Gastroesophageal sphincter (tissue), 4 donors: Measurements from ENCODE around the gene CEP104. TPM values are rescaled to one million over a fixed set of nuclear protein-coding genes. Genes with fewer than 3 reads are reported as not detected.

ENCODE experiments used
- ATAC-seq: fragments of 150-250 bp; one replicate; pipeline ENCODE4 v1.9.1; 2016; ENCODE audit warnings: mild to moderate bottlenecking, moderate library complexity
- H3K27ac ChIP-seq, 4 donors: fragments of 200-600 bp; sonication (generic) in 3 of 4; 1 replicate in 3 of 4; 2 replicates in 1 of 4; pipeline ENCODE4 v1.5.1; 2016 to 2019
- H3K27me3 ChIP-seq: fragments of 200-600 bp; sonication (generic); one replicate; pipeline ENCODE4 v1.5.1; 2019
- H3K36me3 ChIP-seq, 2 donors: fragments of 200-600 bp; sonication (generic); one replicate each; pipeline ENCODE4 v1.5.1; 2019; ENCODE audit warnings: control low read depth in 1 of 2
- H3K4me1 ChIP-seq, 3 donors: fragments of 200-600 bp; sonication (generic); 1 replicate in 2 of 3; 2 replicates in 1 of 3; pipeline ENCODE4 v1.5.1; 2016 to 2019; ENCODE audit warnings: control low read depth in 2 of 3
- H3K4me3 ChIP-seq, 2 donors: fragments of 200-600 bp; sonication (generic); one replicate each; pipeline ENCODE4 v1.5.1; 2019; ENCODE audit warnings: mild to moderate bottlenecking in 1 of 2, moderate library complexity in 1 of 2
- H3K9me3 ChIP-seq, 3 donors: fragments of 200-600 bp; sonication (generic); one replicate each; pipeline ENCODE4 v1.5.1; 2017 to 2019; ENCODE audit warnings: control low read depth in 2 of 3
- CTCF ChIP-seq, 4 experiments: fragments of 200-600 bp in 2 of 4; fragments of 450-650 bp in 2 of 4; sonication (generic) in 1 of 4; IDR thresholded peaks; one replicate each; pipeline ENCODE4 v1.5.1; 2017 to 2019; ENCODE audit warnings: antibody characterized with exemption in 4 of 4, mild to moderate bottlenecking in 2 of 4, moderate library complexity in 2 of 4
- EP300 ChIP-seq: sonication (generic); formaldehyde crosslinking; IDR thresholded peaks from one replicate; pipeline ENCODE4 v1.6.1; 2017; ENCODE audit warnings: antibody characterized with exemption, mild to moderate bottlenecking
- POLR2A ChIP-seq, 2 donors: fragments of 450-650 bp; IDR thresholded peaks; one replicate each; pipeline ENCODE4 v1.6.1; 2017; ENCODE audit warnings: antibody characterized with exemption in 2 of 2, mild to moderate bottlenecking in 2 of 2, moderate library complexity in 1 of 2
- POLR2AphosphoS5 ChIP-seq: sonication (generic); formaldehyde crosslinking; IDR thresholded peaks from one replicate; pipeline ENCODE4 v1.6.1; 2017; ENCODE audit warnings: antibody characterized with exemption
- WGBS, 2 donors: methylation state at CpG; one replicate each; pipeline ENCODE4 v1.1.5; 2018; ENCODE audit warnings: low coverage in 1 of 2; 5-methylcytosine and 5-hydroxymethylcytosine counted together
- total RNA-seq, 4 donors: library from RNA; depleted of rRNA; stranded (reverse); fragments of >200 nt; gene quantifications; one replicate each; pipeline ENCODE4 v1.1.0, GENCODE V29; 2016

The CEP104 gene
- total RNA-seq, 4 donors from 2014 or later: 29.3 to 78.2 (median 41.8) TPM

GRCh38 chr1:3824650-3825049 lies 32.4 kb downstream of the CEP104 start:
- 82% methylated on average over 4 of the region's 8 CpGs; no CpG with 5 or more reads in 1 of the 2 donors for WGBS, 2 donors
- H3K36me3 ChIP-seq: peaks cover 0 to 100% of the 10 kb centered on the region in 2 donors
- TF ChIP-seq CTCF (IDR thresholded peaks at IDR 0.05) (no peak), EP300 (no peak), POLR2A (IDR thresholded peaks at IDR 0.05) (no peak), POLR2AphosphoS5 (no peak)

GRCh38 chr1:3822421-3822820 lies 34.6 kb downstream of the CEP104 start:
- H3K36me3 ChIP-seq: peaks cover 0 to 97% of the 10 kb centered on the region in 2 donors
- 96% methylated on average over 3 of the region's 16 CpGs; no CpG with 5 or more reads in 1 of the 2 donors for WGBS, 2 donors
- ATAC-seq: no peak
- no peak for TF ChIP-seq POLR2AphosphoS5
- TF ChIP-seq EP300: no peak
- no peak for TF ChIP-seq CTCF (IDR thresholded peaks at IDR 0.05)
- TF ChIP-seq POLR2A (IDR thresholded peaks at IDR 0.05): no peak
- no peak overlapping the region for H3K27ac ChIP-seq
- no peaks in the 10 kb centered on the region for H3K4me1 ChIP-seq
- H3K9me3 ChIP-seq: no peaks in the 10 kb centered on the region
- no peaks in the 10 kb centered on the region for H3K27me3 ChIP-seq
- H3K4me3 ChIP-seq: no peak overlapping the region

More at GRCh38 chr1:3824650-3825049, 32.4 kb downstream of the CEP104 start:
- no peaks in the 10 kb centered on the region for H3K4me1 ChIP-seq
- no peaks in the 10 kb centered on the region for H3K9me3 ChIP-seq
- no peaks in the 10 kb centered on the region for H3K27me3 ChIP-seq
- no peak overlapping the region for H3K4me3 ChIP-seq
- no peak for ATAC-seq
- no peak overlapping the region for H3K27ac ChIP-seq

GRCh38 chr1:3821908-3822307 lies 35.1 kb downstream of the CEP104 start:
- no peak for TF ChIP-seq POLR2AphosphoS5
- no peak for TF ChIP-seq POLR2A (IDR thresholded peaks at IDR 0.05)
- no peak for TF ChIP-seq CTCF (IDR thresholded peaks at IDR 0.05)
- TF ChIP-seq EP300: no peak
- no peaks in the 10 kb centered on the region for H3K9me3 ChIP-seq
- no peak overlapping the region for H3K27ac ChIP-seq
- 84 to 89% methylated on average over 14 of the region's 15 CpGs for WGBS, 2 donors
- no peak overlapping the region for H3K4me3 ChIP-seq
- ATAC-seq: no peak
- no peaks in the 10 kb centered on the region for H3K4me1 ChIP-seq
- peaks cover 0 to 97% of the 10 kb centered on the region in 2 donors for H3K36me3 ChIP-seq
- no peaks in the 10 kb centered on the region for H3K27me3 ChIP-seq

- Histone ChIP-seq H3K36me3 (peaks cover 0 to 97% of the 10 kb centered on the region in 2 donors), H3K27me3 (no peaks in the 10 kb centered on the region), H3K27ac (no peak overlapping the region), H3K4me1 (no peaks in the 10 kb centered on the region), H3K9me3 (no peaks in the 10 kb centered on the region), H3K4me3 (no peak overlapping the region)
- WGBS, 2 donors: 59 to 70% methylated on average over 5 to 8 of the region's 13 CpGs
- no peak for ATAC-seq
- TF ChIP-seq CTCF (IDR thresholded peaks at IDR 0.05) (no peak), POLR2A (IDR thresholded peaks at IDR 0.05) (no peak), POLR2AphosphoS5 (no peak), EP300 (no peak)
These were observed 35.6 kb downstream of the CEP104 start for GRCh38 chr1:3821447-3821846.

- H3K4me1 ChIP-seq: no peaks in the 10 kb centered on the region
- peaks cover 0 to 97% of the 10 kb centered on the region in 2 donors for H3K36me3 ChIP-seq
- 71 to 83% methylated on average over 2 to 5 of the region's 6 CpGs for whole genome bisulfite sequencing, 2 donors
- TF ChIP-seq POLR2A (IDR thresholded peaks at IDR 0.05): no peak
- no peak for TF ChIP-seq EP300
- no peak for TF ChIP-seq POLR2AphosphoS5
- no peak for TF ChIP-seq CTCF (IDR thresholded peaks at IDR 0.05)
- no peak for ATAC-seq
- no peak overlapping the region for H3K27ac ChIP-seq
- no peaks in the 10 kb centered on the region for H3K9me3 ChIP-seq
- no peaks in the 10 kb centered on the region for H3K27me3 ChIP-seq
- H3K4me3 ChIP-seq: no peak overlapping the region
These were observed 36.0 kb downstream of the CEP104 start for GRCh38 chr1:3821004-3821403.
